Pancreas (tissue), 10 donors: ENCODE data around the gene CHCT1. TPM values are rescaled to one million over a fixed set of nuclear protein-coding genes. Genes with fewer than 3 reads are reported as not detected.
A peak's percentile ranks its signal among the peaks of the same experiment; 100 is the strongest.
"Not testable (repeated sequence)": the region's sequence is repeated elsewhere in the genome, so short reads cannot be mapped to it uniquely, and the experiment has no call there.

Experiments
- ATAC-seq, 4 donors: fragments of 200-7000 bp; cut with Tn5 transposase; one replicate each; pipeline versions ENCODE4 v1.8.0 to v1.9.1; 2020; ENCODE audit warnings: mild to moderate bottlenecking in 4 of 4, moderate library complexity in 4 of 4
- DNase-seq, 6 donors: peaks; one replicate each; pipeline ENCODE4 v3.0.0-alpha.2; 2020
- FAIRE-seq: peaks from 2 replicates; lab custom pipeline; 2012; peaks lifted over from hg19 to GRCh38; lab: Jason Lieb, UNC
- H3K27ac ChIP-seq, 4 donors: fragments of 200-600 bp; sonication (generic); 1 replicate in 3 of 4; 2 replicates in 1 of 4; pipeline versions ENCODE4 v1.5.0 to v1.8.0; 2020
- H3K27me3 ChIP-seq, 4 donors: fragments of 200-600 bp; one replicate each; pipeline ENCODE4 v1.8.0; 2021
- H3K36me3 ChIP-seq, 3 donors: fragments of 200-600 bp; sonication (generic) in 1 of 3; one replicate each; pipeline versions ENCODE4 v1.5.0 to v1.8.0; 2020 to 2021
- H3K4me1 ChIP-seq, 3 donors: fragments of 200-600 bp; one replicate each; pipeline ENCODE4 v1.8.0; 2021
- H3K4me3 ChIP-seq, 4 donors: fragments of 200-600 bp; sonication (generic) in 2 of 4; one replicate each; pipeline versions ENCODE4 v1.5.0 to v1.8.0; 2020 to 2021
- H3K9me3 ChIP-seq, 4 donors: fragments of 200-600 bp; one replicate each; pipeline ENCODE4 v1.8.0; 2021
- WGBS, 2 donors: extraction: QIAGEN DNeasy Blood & Tissue Kit; methylation state at CpG; one replicate each; pipeline ENCODE4 v1.1.7; 2013; 5-methylcytosine and 5-hydroxymethylcytosine counted together
- intact Hi-C, 3 donors: fragments of 100-400 bp; cut with DNase I; formaldehyde crosslinking; loops; one replicate each; pipeline versions ENCODE4 v1.11.1 to v1.14.2; 2022
- polyA plus RNA-seq, 2 donors: library from polyadenylated mRNA; stranded (reverse); fragments of 200-250 nt; gene quantifications; one replicate each; pipeline ENCODE4 v1.2.3, GENCODE V29; 2013
- total RNA-seq, 6 donors: library from RNA; stranded (reverse); fragmentation: NEBNext Ultra II Directional in 4 of 6; extraction: Animal tissue kit (Norgen Biotek cat#: 25700) in 4 of 6; gene quantifications; one replicate each; pipeline versions ENCODE4 v1.2.1 to v1.2.4, GENCODE V29; 2021 to 2023
- TF ChIP-seq, protein P1 (sequence below), 4 donors: fragments of 200-600 bp; sonication (generic) in 3 of 4; IDR thresholded peaks; one replicate each; pipeline versions ENCODE4 v1.5.0 to v1.8.0; 2021; ENCODE audit warnings: antibody characterized with exemption in 4 of 4
- donor health status: healthy with polysubstance abuse.
- donor health status: DM: no; HTN: no; CAD: no; lungs with moderate emphysema.
- donor health status: DM: no; HTN: no; CAD: no.
- donor health status: control.
- donor health status: control.
- donor health status: Bipolar disorder and iron deficiency.
- donor health status: DM: yes; HTN: yes; CAD: no.
- donor health status: DM: no; HTN: no; CAD: no.
- donor health status: DM: no; HTN: no; CAD: no.
- donor health status: DM: yes; HTN: yes; CAD: no.

Gene CHCT1
- total and polyA plus RNA-seq, 8 donors: 0.14 TPM; not detected in 7

DNA sequence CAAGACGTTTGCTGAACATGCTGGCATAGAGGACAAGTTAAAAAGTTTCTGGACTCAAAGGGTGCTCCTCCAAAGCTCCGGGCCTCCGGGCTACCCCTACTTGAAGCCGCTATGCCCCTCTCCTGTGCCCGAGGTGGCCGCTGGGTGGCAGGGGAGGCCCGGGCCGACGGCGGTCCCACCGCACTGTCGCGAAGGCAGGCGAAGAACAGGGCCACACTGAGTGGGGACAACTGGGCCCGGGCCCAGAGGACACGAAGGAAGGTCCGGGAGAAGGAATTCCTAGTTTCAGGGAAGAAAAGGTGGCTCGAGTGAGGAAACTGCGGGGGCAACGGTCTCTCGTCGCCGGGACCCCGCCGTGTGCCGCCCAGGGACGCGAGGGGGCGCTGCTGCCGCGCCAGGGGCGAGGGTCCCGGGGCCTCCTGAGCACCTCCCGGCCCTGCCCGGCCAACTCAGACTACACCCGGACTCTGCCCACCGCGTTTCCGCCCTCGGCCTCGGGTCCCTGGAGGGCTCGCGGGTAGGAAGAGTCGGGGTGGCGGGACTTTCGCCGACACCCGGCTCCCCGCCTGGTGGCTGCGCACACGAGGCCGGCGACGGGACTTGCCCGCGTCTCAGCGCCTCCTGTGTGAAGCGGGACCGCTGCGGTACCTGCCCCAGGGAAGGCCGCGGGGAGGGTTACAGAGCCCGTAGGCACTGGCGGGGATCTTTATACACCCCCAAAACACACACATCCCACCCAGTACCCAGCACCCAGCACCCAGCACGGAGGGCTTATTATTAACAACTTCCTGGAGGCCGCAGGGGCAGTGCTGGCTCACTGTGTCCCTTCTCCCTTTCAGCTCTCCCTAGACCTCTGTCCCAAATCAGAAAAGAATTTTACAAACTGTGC lies 772 bp upstream of the CHCT1 start:
- Histone ChIP-seq H3K27me3 (no peaks in the 10 kb centered on the region), H3K4me3 (peak overlapping the region; percentile 23 to 62 (median 41)), H3K27ac (no peak overlapping the region), H3K9me3 (no peaks in the 10 kb centered on the region), H3K36me3 (no peaks in the 10 kb centered on the region), H3K4me1 (no peaks in the 10 kb centered on the region)
- ATAC-seq: peak; percentile 96 to 99 (median 98)
- FAIRE-seq: no peak
- 5 to 7% methylated on average over 58 to 66 of the region's 66 CpGs for WGBS, 2 donors
- intact Hi-C loops: loop anchor here in 1 of 3 donors (10.0 kb wide), 1 partner anchor 287 kb away; no protein-coding TSS in a partner anchor
- peak; percentile 54 to 88 (median 70) for DNase-seq
- TF ChIP-seq, protein P1, sequence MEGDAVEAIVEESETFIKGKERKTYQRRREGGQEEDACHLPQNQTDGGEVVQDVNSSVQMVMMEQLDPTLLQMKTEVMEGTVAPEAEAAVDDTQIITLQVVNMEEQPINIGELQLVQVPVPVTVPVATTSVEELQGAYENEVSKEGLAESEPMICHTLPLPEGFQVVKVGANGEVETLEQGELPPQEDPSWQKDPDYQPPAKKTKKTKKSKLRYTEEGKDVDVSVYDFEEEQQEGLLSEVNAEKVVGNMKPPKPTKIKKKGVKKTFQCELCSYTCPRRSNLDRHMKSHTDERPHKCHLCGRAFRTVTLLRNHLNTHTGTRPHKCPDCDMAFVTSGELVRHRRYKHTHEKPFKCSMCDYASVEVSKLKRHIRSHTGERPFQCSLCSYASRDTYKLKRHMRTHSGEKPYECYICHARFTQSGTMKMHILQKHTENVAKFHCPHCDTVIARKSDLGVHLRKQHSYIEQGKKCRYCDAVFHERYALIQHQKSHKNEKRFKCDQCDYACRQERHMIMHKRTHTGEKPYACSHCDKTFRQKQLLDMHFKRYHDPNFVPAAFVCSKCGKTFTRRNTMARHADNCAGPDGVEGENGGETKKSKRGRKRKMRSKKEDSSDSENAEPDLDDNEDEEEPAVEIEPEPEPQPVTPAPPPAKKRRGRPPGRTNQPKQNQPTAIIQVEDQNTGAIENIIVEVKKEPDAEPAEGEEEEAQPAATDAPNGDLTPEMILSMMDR (IDR thresholded peaks at IDR 0.05): peak; percentile 70 to 95 (median 86)

DNA sequence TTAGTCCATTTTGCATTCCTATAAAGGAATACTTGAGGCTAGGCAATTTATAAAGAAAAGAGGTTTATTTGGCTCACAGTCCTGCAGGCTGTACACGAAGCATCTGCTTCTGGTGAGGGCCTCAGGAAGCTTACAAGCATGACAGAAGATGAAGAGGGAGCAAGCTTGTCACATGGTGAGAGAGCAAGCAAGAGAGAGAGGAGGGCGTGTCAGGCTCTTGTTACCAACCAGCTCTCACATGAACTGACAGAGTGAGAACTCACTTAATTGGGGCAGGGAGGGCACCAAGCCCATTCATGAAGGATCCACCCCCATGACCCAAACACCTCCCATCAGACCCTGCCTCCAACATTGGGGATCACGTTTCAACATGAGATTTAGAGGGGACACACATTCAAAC lies 1.6 kb downstream of the CHCT1 start:
- ATAC-seq: no peak
- H3K4me1 ChIP-seq: no peaks in the 10 kb centered on the region
- no peak for DNase-seq
- no peak for FAIRE-seq
- TF ChIP-seq, protein P1 (IDR thresholded peaks at IDR 0.05): no peak
- no peak overlapping the region for H3K27ac ChIP-seq
- intact Hi-C loops: loop anchor here in 1 of 3 donors (10.0 kb wide), 1 partner anchor 289 kb away; no protein-coding TSS in a partner anchor
- H3K27me3 ChIP-seq: no peaks in the 10 kb centered on the region
- 77 to 79% methylated on average over 3 of the region's 3 CpGs for WGBS, 2 donors
- no peaks in the 10 kb centered on the region for H3K36me3 ChIP-seq
- no peak overlapping the region for H3K4me3 ChIP-seq
- H3K9me3 ChIP-seq: no peaks in the 10 kb centered on the region

DNA sequence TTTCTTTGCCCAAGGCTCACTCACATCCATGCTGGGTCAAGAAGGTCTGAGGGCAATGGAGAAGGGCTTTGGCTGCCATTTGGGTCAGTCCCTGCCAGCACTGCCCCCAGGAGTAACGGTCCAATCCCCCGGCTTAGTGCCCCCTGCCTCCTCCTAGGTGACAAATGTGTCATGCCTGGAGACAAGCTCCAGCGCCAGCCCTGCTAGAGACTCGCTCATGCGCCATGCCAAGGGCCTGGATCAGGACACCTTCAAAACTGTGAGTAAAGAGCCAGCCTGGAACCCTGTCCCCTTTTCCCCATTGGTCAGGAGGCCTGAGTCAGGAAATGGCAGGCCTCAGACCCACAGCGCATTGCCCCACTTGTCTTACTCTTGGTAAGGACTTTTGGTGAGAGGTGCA lies 3.3 kb downstream of the CHCT1 start:
- TF ChIP-seq, protein P1 (IDR thresholded peaks at IDR 0.05): no peak
- no peak for FAIRE-seq
- intact Hi-C loops: loop anchor here in 1 of 3 donors (10.0 kb wide), 1 partner anchor 291 kb away; no protein-coding TSS in a partner anchor

DNA sequence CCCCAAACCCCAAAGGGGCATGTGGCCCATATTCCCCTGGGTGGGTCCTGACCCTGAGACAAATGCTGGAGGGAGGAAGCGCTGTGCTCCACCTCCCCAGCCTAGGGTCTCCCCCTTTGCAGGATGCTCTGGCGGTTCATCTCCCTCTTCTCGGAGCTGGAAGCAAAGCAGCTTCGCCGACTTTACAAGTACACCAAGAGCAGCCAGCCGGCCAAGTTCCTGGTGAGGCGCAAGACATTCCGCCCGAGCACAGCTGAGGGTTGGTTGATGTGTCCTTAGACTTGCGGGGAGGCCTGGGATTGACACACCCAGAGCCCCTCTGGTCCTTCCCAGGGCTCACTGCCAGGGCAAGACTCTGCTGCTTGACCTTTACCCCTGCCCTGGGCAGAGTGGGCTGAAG lies 4.3 kb downstream of the CHCT1 start:
- Histone ChIP-seq H3K9me3 (no peaks in the 10 kb centered on the region), H3K36me3 (no peaks in the 10 kb centered on the region), H3K27me3 (no peaks in the 10 kb centered on the region), H3K4me1 (no peaks in the 10 kb centered on the region), H3K27ac (no peak overlapping the region), H3K4me3 (no peak overlapping the region)
- ATAC-seq (no peak), FAIRE-seq (no peak), DNase-seq (no peak)
- intact Hi-C loops: loop anchor here in 1 of 3 donors (10.0 kb wide), 1 partner anchor 292 kb away; no protein-coding TSS in a partner anchor
- WGBS, 2 donors: 88 to 94% methylated on average over 10 of the region's 10 CpGs
- TF ChIP-seq, protein P1 (IDR thresholded peaks at IDR 0.05): no peak

More for the DNA sequence above, 3.3 kb downstream of the CHCT1 start:
- DNase-seq: no peak
- Histone ChIP-seq H3K4me3 (no peak overlapping the region), H3K4me1 (no peaks in the 10 kb centered on the region), H3K36me3 (no peaks in the 10 kb centered on the region), H3K9me3 (no peaks in the 10 kb centered on the region), H3K27me3 (no peaks in the 10 kb centered on the region), H3K27ac (no peak overlapping the region)
- 83 to 86% methylated on average over 6 of the region's 6 CpGs for WGBS, 2 donors
- ATAC-seq: no peak

DNA sequence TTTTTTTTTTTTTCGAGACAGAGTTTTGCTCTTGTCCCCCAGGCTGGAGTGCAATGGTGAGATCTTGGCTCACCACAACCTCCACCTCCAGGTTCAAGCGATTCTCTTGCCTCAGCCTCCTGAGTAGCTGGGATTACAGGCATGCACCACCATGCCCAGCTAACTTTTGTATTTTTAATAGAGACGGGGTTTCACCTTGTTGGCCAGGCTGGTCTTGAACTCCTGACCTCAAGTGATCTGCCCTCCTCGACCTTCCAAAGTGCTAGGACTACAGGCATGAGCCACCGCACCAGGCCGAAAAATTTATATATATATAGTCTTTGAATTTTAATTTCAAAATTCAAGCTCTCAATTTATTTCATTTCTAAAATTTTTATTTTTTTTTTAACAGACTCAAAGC lies 6.2 kb downstream of the CHCT1 start:
- H3K36me3 ChIP-seq, H3K4me1 ChIP-seq, H3K27ac ChIP-seq, ATAC-seq, FAIRE-seq, H3K9me3 ChIP-seq, H3K4me3 ChIP-seq, DNase-seq, H3K27me3 ChIP-seq: not testable (repeated sequence)
- WGBS, 2 donors: 76 to 77% methylated on average over 6 of the region's 6 CpGs
- intact Hi-C loops: loop anchor here in 1 of 3 donors (10.0 kb wide), 1 partner anchor 294 kb away; no protein-coding TSS in a partner anchor

DNA sequence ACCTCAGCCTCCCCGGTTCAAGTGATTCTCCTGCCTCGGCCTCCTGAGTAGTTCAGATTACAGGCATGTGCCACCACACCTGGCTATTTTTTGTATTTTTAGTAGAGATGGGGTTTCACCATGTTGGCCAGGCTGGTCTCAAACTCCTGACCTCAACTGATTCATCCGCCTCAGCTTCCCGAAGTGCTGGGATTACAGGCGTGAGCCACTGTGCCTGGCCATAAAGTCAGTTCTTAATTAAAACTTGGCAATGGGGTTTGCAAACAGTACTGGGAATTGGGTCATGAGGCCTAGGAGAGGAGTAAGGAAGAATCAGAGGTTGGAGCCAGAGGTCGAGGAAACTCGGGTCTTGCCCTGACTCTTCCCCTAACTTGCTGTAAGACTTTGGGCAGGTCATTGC lies 8.3 kb downstream of the CHCT1 start:
- FAIRE-seq, H3K9me3 ChIP-seq, H3K27ac ChIP-seq, H3K4me1 ChIP-seq, H3K27me3 ChIP-seq, H3K36me3 ChIP-seq, ATAC-seq, DNase-seq, H3K4me3 ChIP-seq: not testable (repeated sequence)
- intact Hi-C loops: loop anchor here in 1 of 3 donors (10.0 kb wide), 1 partner anchor 336 kb away; no protein-coding TSS in a partner anchor
- 88 to 90% methylated on average over 7 of the region's 7 CpGs for WGBS, 2 donors

DNA sequence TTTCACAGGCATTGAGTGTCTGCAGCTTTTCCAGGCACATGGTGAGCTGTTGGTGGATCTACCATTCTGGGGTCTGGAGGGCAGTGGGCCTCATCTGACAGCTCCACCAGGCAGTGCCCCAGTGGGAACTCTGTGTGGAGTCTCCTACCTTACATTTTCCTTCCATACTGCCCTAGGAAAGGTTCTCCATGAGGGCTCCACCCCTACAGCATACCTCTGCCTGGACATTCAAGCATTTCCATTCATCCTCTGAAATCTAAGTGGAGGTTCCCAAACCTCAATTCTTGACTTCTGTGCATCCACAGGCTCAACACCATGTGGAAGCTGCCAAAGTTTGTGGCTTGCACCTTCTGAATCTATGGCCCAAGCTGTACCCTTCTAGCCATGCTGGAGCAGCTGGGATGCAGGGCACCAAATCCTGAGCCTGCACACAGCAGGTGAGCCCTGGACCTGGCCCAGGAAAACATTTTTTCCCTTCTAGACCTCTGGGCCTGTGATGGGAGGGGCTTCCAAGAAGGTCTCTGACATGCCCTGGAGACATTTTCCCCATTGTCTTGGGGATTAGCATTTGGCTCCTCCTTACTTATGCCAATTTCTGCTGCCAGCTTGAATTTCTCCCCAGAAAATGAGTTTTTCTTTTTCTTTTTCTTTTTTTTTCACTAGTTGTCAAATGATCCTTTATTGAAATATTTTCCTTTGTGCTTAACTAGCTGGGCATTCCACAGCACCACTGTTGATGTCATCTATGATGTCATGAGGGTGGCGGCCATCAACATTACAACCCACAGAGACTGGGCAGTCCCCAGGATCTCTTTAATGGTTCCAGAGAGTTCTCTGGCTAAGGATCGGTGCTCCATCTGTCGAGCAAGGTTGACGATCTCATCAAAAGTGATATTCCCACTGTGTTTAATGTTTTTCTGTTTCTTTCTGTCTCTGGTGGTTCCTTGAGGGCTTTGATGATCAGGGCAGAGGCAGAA lies 11.0 kb downstream of the CHCT1 start:
- H3K27me3 ChIP-seq, H3K36me3 ChIP-seq, H3K4me1 ChIP-seq, H3K9me3 ChIP-seq, DNase-seq, H3K27ac ChIP-seq, H3K4me3 ChIP-seq, ATAC-seq, FAIRE-seq: not testable (repeated sequence)
- WGBS, 2 donors: 89 to 91% methylated on average over 4 of the region's 4 CpGs
- intact Hi-C loops: loop anchor here in 1 of 3 donors (10.0 kb wide), 1 partner anchor 339 kb away; no protein-coding TSS in a partner anchor
